HG03457 (cell line): ENCODE results near the gene CYP4F22.
"Not testable (repeated sequence)": the region's sequence is repeated elsewhere in the genome, so short reads cannot be mapped to it uniquely, and the experiment has no call there.

Source experiments
- ATAC-seq: cut with Tn5 transposase; IDR thresholded peaks from one replicate; pipeline ENCODE4 v1.9.1; 2021; ENCODE audit warnings: moderate number of reproducible peaks; ENCODE audit not compliant: unreplicated experiment

CYP4F22 gene

GRCh38 chr19:15564534-15565168 is 56.3 kb downstream of the CYP4F22 start:
- ATAC-seq = no peak

- no peak for ATAC-seq
These were observed 62.1 kb downstream of the CYP4F22 start for GRCh38 chr19:15570420-15570819.

- ATAC-seq = no peak
These were observed 67.1 kb downstream of the CYP4F22 start for GRCh38 chr19:15575406-15575805.

GRCh38 chr19:15576526-15577156 is 68.3 kb downstream of the CYP4F22 start:
- no peak for ATAC-seq

- no peak for ATAC-seq
These were observed 69.0 kb downstream of the CYP4F22 start for GRCh38 chr19:15577184-15577771.

- ATAC-seq = no peak
These were observed 75.0 kb downstream of the CYP4F22 start for GRCh38 chr19:15583346-15583745.

- ATAC-seq = no peak
These were observed 75.8 kb downstream of the CYP4F22 start for GRCh38 chr19:15584095-15584494.

- ATAC-seq = no peak
These were observed 76.3 kb downstream of the CYP4F22 start for GRCh38 chr19:15584541-15585115.

GRCh38 chr19:15587663-15588062 is 79.3 kb downstream of the CYP4F22 start:
- ATAC-seq = no peak

GRCh38 chr19:15588265-15588664 is 79.9 kb downstream of the CYP4F22 start:
- ATAC-seq = no peak

GRCh38 chr19:15589760-15590451 is 81.6 kb downstream of the CYP4F22 start:
- ATAC-seq = no peak

GRCh38 chr19:15591796-15592195 is 83.5 kb downstream of the CYP4F22 start:
- no peak for ATAC-seq

GRCh38 chr19:15592506-15592905 is 84.2 kb downstream of the CYP4F22 start:
- ATAC-seq = not testable (repeated sequence)

GRCh38 chr19:15593766-15594165 is 85.4 kb downstream of the CYP4F22 start:
- ATAC-seq = not testable (repeated sequence)

- no peak for ATAC-seq
These were observed 86.7 kb downstream of the CYP4F22 start for GRCh38 chr19:15595069-15595468.
